Measurements from ENCODE around the gene CAMK2D.

The CAMK2D gene

GRCh38 chr4:113461281-113461680 lies 300.3 kb downstream of the CAMK2D start:
- DNase-seq: no peak

- DNase-seq: no peak
Measured at GRCh38 chr4:113457886-113458285, 303.7 kb downstream of the CAMK2D start.

- DNase-seq: no peak
Measured at GRCh38 chr4:113457121-113457520, 304.4 kb downstream of the CAMK2D start.

- DNase-seq: no peak
Measured at GRCh38 chr4:113455061-113455460, 306.5 kb downstream of the CAMK2D start.

GRCh38 chr4:113452868-113453620 lies 308.5 kb downstream of the CAMK2D start:
- no peak for DNase-seq

GRCh38 chr4:113452152-113452551 lies 309.4 kb downstream of the CAMK2D start:
- no peak for DNase-seq

- no peak for DNase-seq
Measured at GRCh38 chr4:113450295-113451080, 311.1 kb downstream of the CAMK2D start.

- no peak for DNase-seq
Measured at GRCh38 chr4:113449410-113449974, 312.0 kb downstream of the CAMK2D start.

GRCh38 chr4:113447769-113448168 lies 313.8 kb downstream of the CAMK2D start:
- peak; percentile 61 for DNase-seq

- DNase-seq: no peak
Measured at GRCh38 chr4:113447061-113447460, 314.5 kb downstream of the CAMK2D start.

- peak; percentile 35 for DNase-seq
Measured at GRCh38 chr4:113446019-113446418, 315.5 kb downstream of the CAMK2D start.

GRCh38 chr4:113445286-113445685 lies 316.3 kb downstream of the CAMK2D start:
- DNase-seq: peak; percentile 21

GRCh38 chr4:113444386-113444785 lies 317.2 kb downstream of the CAMK2D start:
- no peak for DNase-seq

GRCh38 chr4:113442826-113443225 lies 318.7 kb downstream of the CAMK2D start:
- no peak for DNase-seq

- no peak for DNase-seq
Measured at GRCh38 chr4:113440371-113440770, 321.2 kb downstream of the CAMK2D start.

GRCh38 chr4:113438596-113438995 lies 322.9 kb downstream of the CAMK2D start:
- DNase-seq: no peak

- DNase-seq: no peak
Measured at GRCh38 chr4:113437129-113437528, 324.4 kb downstream of the CAMK2D start.

- DNase-seq: no peak
Measured at GRCh38 chr4:113436360-113436759, 325.2 kb downstream of the CAMK2D start.

- DNase-seq: peak; percentile 22
Measured at GRCh38 chr4:113435893-113436292, 325.6 kb downstream of the CAMK2D start.

GRCh38 chr4:113434247-113434587 lies 327.3 kb downstream of the CAMK2D start:
- DNase-seq: no peak

GRCh38 chr4:113433536-113434246 lies 327.8 kb downstream of the CAMK2D start:
- no peak for DNase-seq

- no peak for DNase-seq
Measured at GRCh38 chr4:113433116-113433515, 328.4 kb downstream of the CAMK2D start.

GRCh38 chr4:113423631-113424030 lies 337.9 kb downstream of the CAMK2D start:
- DNase-seq: no peak
